ENCODE data around the gene RCAN1. TPM values are rescaled to one million over a fixed set of nuclear protein-coding genes. Genes with fewer than 3 reads are reported as not detected.

Gene RCAN1
- total RNA-seq, 1 donor from 2014 or later, result 197 TPM

DNA sequence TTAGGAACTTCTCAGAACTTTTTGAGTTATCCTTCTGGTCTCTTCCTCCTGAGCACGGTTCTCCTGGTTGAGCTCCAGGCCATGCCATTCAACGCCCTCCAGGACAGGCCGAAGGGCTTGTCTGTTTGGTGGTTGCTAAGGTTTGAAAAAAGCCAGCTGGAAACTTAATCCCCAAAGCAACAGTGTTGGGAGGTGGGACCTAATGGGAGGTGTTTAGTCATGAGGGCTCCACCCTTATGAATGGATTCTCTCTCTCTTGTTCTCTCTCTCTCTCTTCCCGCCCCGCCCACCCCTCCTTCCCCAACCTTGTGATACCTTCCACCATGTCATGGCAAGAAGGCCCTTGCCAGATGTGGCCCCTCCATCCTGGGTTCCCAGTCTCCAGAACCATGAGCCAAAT is 103.7 kb downstream of the RCAN1 start:
- H3K27me3 Mint-ChIP-seq (ENCODE audit: low read depth, unreplicated experiment), result peaks cover 2% of the 10 kb centered on the region
- no peaks in the 10 kb centered on the region for H3K27me3 ChIP-seq (ENCODE audit: insufficient read depth, low read length)
- H3K4me2 ChIP-seq (ENCODE audit: low read length), result no peak overlapping the region
- H3K36me3 ChIP-seq (ENCODE audit: insufficient read depth, low read length), result peaks cover 6% of the 10 kb centered on the region
- no peaks in the 10 kb centered on the region for H3K9me3 Mint-ChIP-seq (ENCODE audit: unreplicated experiment)
- no peaks in the 10 kb centered on the region for H3K4me1 ChIP-seq (ENCODE audit: insufficient read depth, low read length)
- H3K79me2 ChIP-seq (ENCODE audit: insufficient read depth, low read length), result no peaks in the 10 kb centered on the region
- no peak overlapping the region for H3K4me3 Mint-ChIP-seq (ENCODE audit: unreplicated experiment)
- no peak overlapping the region for H2AFZ ChIP-seq (ENCODE audit: low read depth, low read length)
- H3K36me3 Mint-ChIP-seq (ENCODE audit: low read depth, unreplicated experiment), result peaks cover 2% of the 10 kb centered on the region
- H3K4me3 ChIP-seq (ENCODE audit: insufficient read depth, low read depth, low read length), result no peak overlapping the region
- TF ChIP-seq EZH2 (IDR thresholded peaks at IDR 0.05; ENCODE audit: insufficient read depth, low read length) (no peak), CTCF (IDR thresholded peaks at IDR 0.05; ENCODE audit: insufficient read depth, low read depth, low read length) (no peak)
- DNase-seq (ENCODE audit: low read depth), result no peak
- no peak for FAIRE-seq
- H4K20me1 ChIP-seq (ENCODE audit: insufficient read depth, low read length), result peaks cover 20% of the 10 kb centered on the region
- H3K4me1 Mint-ChIP-seq (ENCODE audit: low read depth, unreplicated experiment), result peaks cover 10% of the 10 kb centered on the region
- H3K27ac Mint-ChIP-seq (ENCODE audit: unreplicated experiment), result no peak overlapping the region
- no peak overlapping the region for H3K9ac ChIP-seq (ENCODE audit: low read length)
- H3K9me3 ChIP-seq (ENCODE audit: insufficient read depth, low read depth, low read length), result no peaks in the 10 kb centered on the region
- no peak overlapping the region for H3K27ac ChIP-seq (ENCODE audit: low read depth, low read length)

GRCh38 chr21:34510148-34511142 is 104.5 kb downstream of the RCAN1 start:
- TF ChIP-seq EZH2 (IDR thresholded peaks at IDR 0.05; ENCODE audit: insufficient read depth, low read length) (no peak), CTCF (IDR thresholded peaks at IDR 0.05; ENCODE audit: insufficient read depth, low read depth, low read length) (peak; percentile 39)
- H2AFZ ChIP-seq (ENCODE audit: low read depth, low read length), result no peak overlapping the region
- H3K36me3 Mint-ChIP-seq (ENCODE audit: low read depth, unreplicated experiment), result peaks cover 2% of the 10 kb centered on the region
- no peaks in the 10 kb centered on the region for H3K9me3 ChIP-seq (ENCODE audit: insufficient read depth, low read depth, low read length)
- FAIRE-seq, result no peak
- peaks cover 2% of the 10 kb centered on the region for H3K27me3 Mint-ChIP-seq (ENCODE audit: low read depth, unreplicated experiment)
- H3K9me3 Mint-ChIP-seq (ENCODE audit: unreplicated experiment), result no peaks in the 10 kb centered on the region
- no peaks in the 10 kb centered on the region for H3K36me3 ChIP-seq (ENCODE audit: insufficient read depth, low read length)
- no peak overlapping the region for H3K4me3 Mint-ChIP-seq (ENCODE audit: unreplicated experiment)
- H3K4me3 ChIP-seq (ENCODE audit: insufficient read depth, low read depth, low read length), result no peak overlapping the region
- H3K4me1 ChIP-seq (ENCODE audit: insufficient read depth, low read length), result no peaks in the 10 kb centered on the region
- H3K9ac ChIP-seq (ENCODE audit: low read length), result no peak overlapping the region
- H3K4me1 Mint-ChIP-seq (ENCODE audit: low read depth, unreplicated experiment), result peaks cover 10% of the 10 kb centered on the region
- H3K27me3 ChIP-seq (ENCODE audit: insufficient read depth, low read length), result no peaks in the 10 kb centered on the region
- peaks cover 14% of the 10 kb centered on the region for H4K20me1 ChIP-seq (ENCODE audit: insufficient read depth, low read length)
- DNase-seq (ENCODE audit: low read depth), result no peak
- H3K79me2 ChIP-seq (ENCODE audit: insufficient read depth, low read length), result no peaks in the 10 kb centered on the region
- H3K4me2 ChIP-seq (ENCODE audit: low read length), result no peak overlapping the region
- no peak overlapping the region for H3K27ac Mint-ChIP-seq (ENCODE audit: unreplicated experiment)
- no peak overlapping the region for H3K27ac ChIP-seq (ENCODE audit: low read depth, low read length)

GRCh38 chr21:34509151-34509550 is 105.8 kb downstream of the RCAN1 start:
- no peak overlapping the region for H3K4me3 Mint-ChIP-seq (ENCODE audit: unreplicated experiment)
- H3K9me3 Mint-ChIP-seq (ENCODE audit: unreplicated experiment), result peaks cover 3% of the 10 kb centered on the region
- H3K4me3 ChIP-seq (ENCODE audit: insufficient read depth, low read depth, low read length), result no peak overlapping the region
- peaks cover 2% of the 10 kb centered on the region for H3K36me3 Mint-ChIP-seq (ENCODE audit: low read depth, unreplicated experiment)
- H3K27me3 Mint-ChIP-seq (ENCODE audit: low read depth, unreplicated experiment), result peaks cover 5% of the 10 kb centered on the region
- DNase-seq (ENCODE audit: low read depth) (no peak), FAIRE-seq (no peak)
- H3K9me3 ChIP-seq (ENCODE audit: insufficient read depth, low read depth, low read length), result no peaks in the 10 kb centered on the region
- H3K36me3 ChIP-seq (ENCODE audit: insufficient read depth, low read length), result no peaks in the 10 kb centered on the region
- no peaks in the 10 kb centered on the region for H3K79me2 ChIP-seq (ENCODE audit: insufficient read depth, low read length)
- no peaks in the 10 kb centered on the region for H3K27me3 ChIP-seq (ENCODE audit: insufficient read depth, low read length)
- TF ChIP-seq CTCF (IDR thresholded peaks at IDR 0.05; ENCODE audit: insufficient read depth, low read depth, low read length) (no peak), EZH2 (IDR thresholded peaks at IDR 0.05; ENCODE audit: insufficient read depth, low read length) (no peak)
- no peaks in the 10 kb centered on the region for H3K4me1 ChIP-seq (ENCODE audit: insufficient read depth, low read length)
- H3K27ac Mint-ChIP-seq (ENCODE audit: unreplicated experiment), result no peak overlapping the region
- H3K27ac ChIP-seq (ENCODE audit: low read depth, low read length), result no peak overlapping the region
- H2AFZ ChIP-seq (ENCODE audit: low read depth, low read length), result no peak overlapping the region
- H3K9ac ChIP-seq (ENCODE audit: low read length), result no peak overlapping the region
- peaks cover 8% of the 10 kb centered on the region for H3K4me1 Mint-ChIP-seq (ENCODE audit: low read depth, unreplicated experiment)
- H4K20me1 ChIP-seq (ENCODE audit: insufficient read depth, low read length), result peaks cover 4% of the 10 kb centered on the region
- H3K4me2 ChIP-seq (ENCODE audit: low read length), result no peak overlapping the region
